NCI-H1436 treated with DMSO at 0.1 percent for 48 hours (cell line): ENCODE measurements around the gene RGS19.

Experiments used
- DNase-seq: peaks from one replicate; lab custom pipeline; 2025; lab: John Stamatoyannopoulos, UW

Gene RGS19

DNA sequence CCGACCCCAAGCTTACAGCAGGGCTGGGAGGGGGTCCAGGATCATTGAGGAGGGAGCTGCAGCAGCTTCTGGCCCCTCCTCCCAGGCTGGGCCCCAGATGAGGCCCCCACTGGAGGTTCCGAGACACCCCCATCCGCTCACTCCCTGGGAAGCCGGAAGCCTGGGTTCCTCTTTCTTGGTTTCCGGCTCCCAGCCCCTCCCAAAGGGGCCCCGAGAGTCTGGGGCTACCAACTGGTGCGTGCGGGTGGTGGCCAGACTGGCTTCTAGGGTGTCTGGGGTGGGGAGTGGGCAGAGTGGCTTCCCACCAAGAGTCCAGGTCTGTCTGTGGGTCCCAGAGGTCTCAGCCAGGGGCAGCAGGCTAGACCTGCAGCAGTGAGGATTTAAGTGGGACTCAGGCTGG, 2.2 kb downstream of the RGS19 start:
- no peak for DNase-seq

DNA sequence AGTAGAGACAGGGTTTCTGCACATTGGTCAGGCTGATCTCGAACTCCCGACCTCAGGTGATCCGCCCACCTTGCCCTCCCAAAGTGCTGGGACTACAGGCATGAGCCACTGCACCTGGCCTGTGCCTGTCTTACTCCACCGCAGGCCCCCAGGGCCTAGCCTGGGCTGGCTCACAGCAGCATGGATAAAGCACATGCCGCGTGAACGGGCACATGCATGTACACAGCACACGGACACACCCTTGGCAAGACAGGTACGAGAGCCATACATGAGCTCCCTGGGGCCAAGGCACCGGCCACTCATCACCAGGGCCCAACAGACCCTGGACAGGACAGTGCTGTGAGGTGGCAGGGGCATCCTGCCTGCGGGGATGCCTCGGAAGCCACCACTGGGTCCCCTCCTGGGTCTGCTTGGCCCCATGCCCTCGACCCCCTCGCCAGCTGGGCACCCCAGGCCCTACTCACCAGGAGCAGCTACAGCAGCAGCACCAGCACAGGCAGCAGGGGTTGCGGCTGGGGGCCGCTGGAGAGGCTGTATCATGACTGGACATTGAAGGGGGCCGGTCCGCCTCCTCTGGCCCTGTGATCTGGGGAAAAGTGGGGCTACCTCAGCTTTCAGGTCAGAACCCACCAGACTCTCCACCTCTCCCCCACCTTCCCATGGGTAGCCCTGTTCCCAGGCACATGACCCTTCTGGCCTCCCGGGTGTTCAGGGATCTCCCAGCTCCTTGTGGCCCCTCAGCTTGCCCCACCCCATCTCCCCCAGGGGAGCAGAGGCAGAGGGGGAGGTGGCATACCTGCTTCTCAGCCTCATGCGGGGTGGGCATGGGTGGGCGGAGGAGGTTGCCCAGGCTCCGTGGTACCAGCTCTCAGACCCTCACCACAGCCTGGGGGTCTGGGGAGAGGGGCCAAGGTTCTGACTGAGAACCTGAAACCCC, 3.0 kb downstream of the RGS19 start:
- no peak for DNase-seq

DNA sequence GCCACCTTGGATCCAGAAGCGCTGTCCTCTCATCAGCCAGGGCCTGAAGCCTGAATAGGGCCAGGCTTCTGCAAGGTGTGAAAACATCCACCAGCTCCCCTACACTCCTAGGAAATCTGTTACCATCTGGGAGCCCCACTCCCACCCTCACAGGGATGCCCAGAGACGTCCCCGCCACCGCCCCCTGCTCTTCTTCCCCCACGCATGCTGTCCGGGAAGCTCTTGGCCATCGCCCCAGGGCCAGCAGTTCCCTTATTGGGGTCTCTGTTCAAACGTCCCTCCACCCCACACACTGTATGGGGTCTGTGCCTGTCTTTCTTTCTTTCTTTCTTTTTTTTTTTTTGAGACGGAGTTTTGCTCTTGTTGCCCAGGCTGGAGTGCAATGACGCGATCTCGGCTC, 3.8 kb downstream of the RGS19 start:
- no peak for DNase-seq

DNA sequence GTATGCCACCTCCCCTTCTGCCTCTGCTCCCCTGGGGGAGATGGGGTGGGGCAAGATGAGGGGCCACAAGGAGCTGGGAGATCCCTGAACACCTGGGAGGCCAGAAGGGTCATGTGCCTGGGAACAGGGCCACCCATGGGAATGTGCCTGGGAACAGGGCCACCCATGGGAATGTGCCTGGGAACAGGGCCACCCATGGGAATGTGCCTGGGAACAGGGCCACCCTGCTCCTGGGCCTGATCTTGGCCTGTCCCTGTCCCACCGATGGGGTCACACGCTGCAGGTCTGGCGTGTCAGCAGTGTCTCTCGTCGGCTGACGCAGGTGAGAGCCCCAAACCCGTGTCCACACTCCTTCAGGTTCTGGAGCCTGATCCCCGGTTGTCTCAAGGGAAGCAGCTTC, 4.4 kb downstream of the RGS19 start:
- DNase-seq: no peak

DNA sequence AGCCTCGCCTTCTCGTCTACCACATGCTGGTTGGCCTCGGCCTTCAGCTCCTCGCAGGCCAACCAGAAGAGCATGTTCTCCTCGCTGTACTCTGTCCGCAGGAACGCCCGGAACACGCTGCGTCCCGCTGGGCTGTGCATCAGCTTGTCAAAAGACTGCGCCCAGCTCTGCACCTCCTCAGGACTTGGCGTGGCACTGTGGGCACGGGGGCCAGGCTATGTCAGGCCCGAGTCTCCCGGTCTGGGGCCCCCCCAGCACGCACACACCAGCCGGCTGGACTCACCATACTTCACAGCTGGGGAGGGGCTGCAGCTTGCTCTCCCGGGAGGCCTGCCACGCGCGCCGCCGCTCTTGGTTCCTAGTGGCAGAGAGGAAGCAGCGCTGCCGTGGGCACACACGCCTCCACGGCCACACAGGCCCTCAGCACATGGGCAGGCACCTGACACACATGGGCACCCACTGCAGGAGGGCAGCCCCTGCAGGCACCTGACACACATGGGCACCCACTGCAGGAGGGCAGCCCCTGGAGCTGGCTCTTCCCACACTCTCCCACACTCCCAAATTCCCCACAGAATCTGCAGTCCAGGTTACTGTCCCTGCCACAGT, 5.0 kb downstream of the RGS19 start:
- no peak for DNase-seq

DNA sequence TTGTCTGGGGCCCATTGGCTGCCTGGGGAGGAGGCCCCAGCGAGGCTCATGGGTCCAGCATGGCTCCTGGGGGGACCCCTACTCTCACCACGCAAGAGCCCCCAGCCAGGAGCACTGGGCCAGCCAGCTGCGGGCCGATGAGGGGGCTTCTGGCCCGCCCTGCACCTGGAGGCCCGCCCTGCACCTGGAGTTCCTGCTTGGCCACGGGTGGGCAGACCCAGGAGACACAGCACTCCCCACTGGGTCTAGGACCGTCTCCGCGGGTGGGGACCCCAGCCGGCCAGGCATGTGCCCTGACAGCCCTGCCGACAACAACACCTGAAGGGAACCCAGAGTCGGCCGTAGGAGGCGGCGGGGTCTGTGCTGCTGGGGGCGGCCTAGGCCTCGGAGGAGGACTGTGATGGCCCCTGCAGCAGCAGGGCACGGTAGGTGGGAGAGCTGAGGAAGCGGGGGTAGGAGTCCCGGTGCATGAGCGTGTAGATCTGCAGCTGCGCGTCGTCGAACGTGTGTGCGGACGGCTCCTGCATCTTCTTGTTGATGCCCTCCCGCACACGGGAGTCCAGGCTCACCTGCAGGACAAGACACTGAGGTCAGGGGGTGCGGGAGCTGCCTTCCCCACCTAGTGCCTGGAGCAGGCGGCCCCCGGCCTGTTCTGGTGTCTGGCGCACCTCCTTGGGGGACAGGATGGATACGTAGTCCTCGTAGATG, 5.7 kb downstream of the RGS19 start:
- no peak for DNase-seq

DNA sequence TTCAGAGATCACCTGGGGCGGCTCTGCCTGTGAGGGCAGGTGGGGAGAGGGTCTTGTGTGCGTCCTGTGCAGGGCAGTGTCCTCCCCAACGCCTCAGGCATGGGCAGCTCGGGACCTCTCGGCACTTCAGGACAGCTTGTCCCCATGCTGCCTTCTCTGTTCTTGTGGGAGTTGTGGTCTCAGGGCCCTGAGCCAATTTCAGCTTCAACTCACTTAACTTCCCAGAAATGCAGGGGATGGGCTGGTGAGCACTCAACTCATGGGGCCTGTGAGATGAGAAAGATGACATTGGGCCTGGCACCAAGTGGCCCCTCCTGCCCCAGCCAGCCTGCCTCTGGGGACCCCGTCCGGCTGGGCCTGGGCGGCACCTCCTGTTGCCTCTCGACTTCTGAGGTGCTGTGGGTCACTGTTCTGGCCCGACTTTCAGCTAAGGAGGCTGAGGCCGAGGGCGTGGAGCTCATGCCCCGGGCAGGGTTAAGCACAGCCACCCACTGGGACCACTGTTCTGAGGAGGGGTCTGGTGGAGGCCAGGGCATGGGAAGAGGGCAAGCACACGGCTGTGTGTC, 6.7 kb downstream of the RGS19 start:
- DNase-seq: no peak

DNA sequence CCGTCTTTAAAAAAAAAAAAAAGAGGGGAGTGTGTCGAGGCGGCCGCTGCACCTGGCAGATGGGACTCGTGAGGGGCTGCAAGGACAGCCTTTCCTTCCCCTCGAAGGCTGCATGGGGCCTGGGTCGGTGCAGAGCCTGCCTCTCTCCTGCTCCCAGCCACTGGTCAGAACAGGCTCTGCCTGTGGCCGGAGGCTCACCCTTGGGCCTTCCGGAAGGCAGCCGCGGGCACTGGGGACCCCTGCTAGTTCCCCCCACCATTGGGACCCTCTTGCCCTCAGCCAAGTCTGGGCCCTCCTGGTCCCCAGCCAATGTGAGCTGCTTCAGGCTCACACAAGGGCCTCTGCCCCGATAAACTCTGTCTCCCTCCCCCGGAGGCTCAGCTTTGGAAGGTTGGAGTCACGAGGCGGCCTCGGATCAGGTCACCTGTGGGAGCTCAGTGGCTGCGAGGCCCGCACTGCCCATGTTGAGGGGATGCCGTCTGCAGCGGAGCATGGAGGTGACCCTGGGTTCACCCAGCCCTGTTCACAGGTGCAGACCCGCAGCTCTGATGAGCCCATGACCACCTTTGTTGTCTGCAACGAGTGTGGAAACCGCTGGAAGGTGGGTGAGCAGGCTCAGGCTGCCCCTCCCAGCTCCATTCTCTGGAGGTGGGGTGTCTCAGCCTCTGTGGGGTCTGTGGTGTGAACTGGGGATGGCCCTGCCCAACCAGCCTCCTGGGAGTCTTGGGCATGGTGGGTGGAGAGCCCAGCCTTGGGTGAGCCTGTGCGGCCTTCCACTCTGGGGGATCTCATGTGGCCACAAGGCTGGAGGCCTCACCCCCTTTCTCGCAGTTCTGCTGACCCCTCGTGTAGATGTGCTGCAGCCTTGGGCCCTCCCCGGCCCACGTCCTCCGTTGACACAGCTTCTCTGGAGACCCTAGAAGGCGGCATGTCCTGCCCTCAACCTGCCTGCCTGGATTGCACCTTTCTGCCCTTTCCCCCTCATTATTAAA, 7.7 kb downstream of the RGS19 start:
- DNase-seq: no peak

DNA sequence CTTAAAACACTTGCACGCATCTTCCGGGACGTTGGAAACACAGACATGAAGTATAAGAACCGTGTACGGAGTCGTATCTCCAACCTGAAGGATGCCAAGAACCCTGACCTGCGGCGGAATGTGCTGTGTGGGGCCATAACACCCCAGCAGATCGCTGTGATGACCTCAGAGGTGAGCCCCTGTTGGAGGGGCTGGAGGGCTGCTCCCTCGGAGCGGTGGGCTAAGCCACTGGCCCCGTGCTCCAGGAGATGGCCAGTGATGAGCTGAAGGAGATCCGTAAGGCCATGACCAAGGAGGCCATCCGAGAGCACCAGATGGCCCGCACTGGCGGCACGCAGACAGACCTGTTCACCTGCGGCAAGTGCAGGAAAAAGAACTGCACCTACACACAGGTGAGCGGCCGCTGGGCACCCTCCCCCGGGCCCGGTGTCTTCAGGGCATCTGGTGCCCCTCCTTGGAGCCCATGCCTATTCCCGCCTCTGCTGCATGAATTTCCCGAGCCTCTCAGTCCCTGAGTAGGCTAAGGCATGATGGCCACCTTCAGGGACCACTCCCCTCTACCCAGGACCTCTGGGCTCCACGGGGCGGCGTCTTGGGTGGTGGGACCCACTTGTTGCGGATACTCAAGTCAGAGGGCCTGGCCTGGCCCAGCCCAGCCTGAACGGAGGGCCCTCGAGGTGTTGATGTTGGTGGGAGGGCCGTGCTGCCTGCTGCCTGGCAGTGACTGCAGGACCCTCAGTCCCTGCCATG, 8.9 kb downstream of the RGS19 start:
- DNase-seq: no peak

DNA sequence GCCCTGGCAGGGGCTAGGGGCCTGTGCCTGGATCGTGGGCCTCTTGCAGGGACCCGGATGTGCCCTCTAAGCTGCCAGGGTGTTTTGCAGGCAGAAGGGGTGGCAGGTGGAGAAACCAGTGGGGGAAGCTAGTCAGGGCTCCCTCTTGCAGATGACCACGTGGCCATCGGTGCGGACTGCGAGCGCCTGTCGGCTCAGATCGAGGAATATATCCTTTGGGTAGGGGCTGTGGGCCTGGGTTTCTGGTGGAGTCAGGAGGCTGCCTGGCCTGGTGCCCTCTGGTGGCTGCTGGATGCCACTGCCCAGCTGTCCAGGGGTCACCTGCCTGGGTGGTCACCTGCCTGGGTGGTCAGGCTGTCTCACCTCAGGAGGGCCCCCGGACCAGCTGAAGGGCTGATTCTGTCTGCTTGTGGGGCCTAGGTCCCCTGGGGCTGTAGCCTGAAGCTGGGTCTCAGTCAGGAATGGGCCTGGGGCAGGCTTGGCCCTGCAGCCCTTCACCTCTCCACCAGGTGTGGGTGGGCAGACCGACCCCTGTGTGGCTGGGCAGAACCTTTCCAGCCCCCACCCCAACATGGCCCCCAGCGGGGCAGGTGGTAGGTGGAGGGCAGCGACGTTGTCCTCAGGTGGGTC, 9.6 kb downstream of the RGS19 start:
- no peak for DNase-seq

DNA sequence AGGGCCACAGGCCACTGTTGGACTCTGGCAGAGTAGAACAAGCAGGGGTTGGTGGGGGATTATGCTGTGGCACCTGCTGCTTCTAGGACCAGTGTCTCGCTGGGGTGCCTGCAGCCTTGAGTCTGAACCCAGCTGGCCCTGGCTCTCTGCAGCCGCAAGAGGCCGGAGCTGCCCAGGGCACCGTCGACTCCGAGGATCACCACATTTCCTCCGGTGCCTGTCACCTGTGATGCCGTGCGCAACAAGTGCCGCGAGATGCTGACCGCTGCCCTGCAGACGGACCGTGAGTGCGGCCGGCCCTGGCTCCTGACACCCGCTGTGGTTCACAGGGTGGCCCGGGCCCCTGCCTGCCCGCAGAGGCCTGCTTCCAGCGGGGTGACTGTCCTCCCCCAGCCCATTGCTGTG, 10.1 kb downstream of the RGS19 start:
- DNase-seq: no peak

DNA sequence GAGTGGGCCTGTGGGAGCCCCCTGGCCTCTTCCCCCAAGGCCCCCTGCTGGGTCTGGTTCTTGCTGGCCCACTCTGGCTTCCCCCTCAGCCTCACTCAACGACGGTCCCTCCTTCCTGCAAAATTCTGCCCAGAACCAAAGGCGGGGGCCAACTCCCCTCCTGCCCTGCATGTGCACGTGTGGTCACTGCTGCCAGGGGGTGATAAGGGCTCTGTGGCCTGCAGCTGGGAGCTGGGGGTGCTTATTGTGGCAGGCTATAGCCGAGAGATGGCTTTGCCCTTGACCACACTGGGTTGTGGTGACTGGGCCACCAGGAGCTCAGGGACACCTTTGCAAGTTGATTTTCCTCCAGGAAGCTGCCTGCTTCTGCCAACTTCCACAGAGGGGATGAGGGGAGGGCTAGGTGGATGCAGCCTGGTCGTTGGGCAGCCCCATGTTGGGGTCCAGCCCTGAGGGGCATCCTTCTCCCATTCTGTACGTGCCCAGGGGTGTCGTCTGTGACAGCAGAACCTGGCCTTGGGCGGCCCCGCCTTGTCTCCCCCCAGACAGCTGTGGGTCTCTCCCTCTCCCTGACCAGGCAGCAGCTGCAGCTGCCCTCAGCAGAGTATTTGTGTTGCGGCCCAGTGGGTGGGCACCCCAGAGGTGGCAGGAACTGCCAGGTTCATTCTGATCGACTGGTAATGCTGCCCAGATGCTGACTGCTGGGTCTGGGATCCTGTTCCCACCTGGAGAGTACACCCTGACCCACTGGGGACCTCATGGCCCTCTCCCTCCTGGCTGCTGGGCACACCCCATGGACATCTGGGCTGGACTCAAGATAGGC, 10.7 kb downstream of the RGS19 start:
- no peak for DNase-seq

DNA sequence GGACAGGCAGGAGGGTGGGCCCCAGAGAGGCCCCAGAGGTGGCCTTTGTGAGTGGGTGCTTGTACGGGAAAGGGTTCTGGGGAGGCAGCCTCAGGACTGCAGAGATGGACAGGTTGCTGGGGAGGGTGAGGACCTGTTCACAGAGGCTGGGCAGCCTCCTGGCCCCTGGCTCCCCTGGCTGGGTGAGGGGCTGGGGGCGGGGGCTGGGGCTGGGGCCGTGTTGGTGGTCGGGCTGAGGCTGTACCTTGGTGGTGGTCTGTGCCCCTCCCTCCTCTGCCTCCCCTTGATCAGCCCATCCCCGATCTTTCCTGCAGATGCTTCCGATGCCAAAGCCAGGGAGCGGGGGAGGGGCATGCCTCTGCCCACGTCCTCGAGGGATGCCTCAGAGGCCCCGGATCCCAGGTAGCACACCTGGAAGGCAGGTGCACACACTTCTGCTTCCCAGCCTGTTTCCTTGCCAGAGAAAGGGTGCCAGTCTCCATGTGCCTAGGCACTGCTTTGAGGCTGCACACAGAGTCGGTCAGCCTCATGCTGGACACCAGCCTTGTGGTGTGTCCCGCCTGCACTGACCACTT, 11.5 kb downstream of the RGS19 start:
- DNase-seq: no peak

DNA sequence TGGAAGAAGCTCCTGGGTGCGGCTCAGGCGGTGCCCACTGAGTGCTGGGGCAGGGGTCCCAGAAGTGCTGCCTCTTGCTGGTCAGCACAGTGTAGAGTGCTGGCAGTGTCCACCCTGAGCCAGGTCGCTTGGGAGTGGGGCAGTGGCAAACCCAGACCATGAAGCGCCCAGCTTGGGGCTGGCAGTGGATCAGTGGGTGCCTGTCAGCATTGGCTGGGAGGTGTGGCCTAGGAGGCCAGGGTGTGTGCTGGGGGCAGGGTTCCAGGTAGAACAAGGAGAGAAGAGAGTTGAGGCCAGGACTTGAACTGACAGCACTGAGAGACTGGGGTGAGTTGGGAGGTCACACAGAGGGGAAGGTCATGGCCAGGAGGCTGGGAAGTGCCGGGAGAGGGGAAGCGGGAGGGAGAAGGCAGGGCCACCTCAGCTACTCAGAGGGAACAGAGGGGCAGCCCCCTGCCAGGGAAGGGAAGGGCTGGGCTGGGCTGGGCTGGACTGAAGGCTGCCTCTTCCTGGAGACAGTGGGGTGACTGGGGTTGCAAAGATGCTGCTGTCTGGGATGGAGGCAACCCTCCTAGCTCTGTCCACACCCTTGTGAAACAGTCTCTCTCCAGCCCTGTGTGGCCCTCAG, 12.2 kb downstream of the RGS19 start:
- DNase-seq: no peak

DNA sequence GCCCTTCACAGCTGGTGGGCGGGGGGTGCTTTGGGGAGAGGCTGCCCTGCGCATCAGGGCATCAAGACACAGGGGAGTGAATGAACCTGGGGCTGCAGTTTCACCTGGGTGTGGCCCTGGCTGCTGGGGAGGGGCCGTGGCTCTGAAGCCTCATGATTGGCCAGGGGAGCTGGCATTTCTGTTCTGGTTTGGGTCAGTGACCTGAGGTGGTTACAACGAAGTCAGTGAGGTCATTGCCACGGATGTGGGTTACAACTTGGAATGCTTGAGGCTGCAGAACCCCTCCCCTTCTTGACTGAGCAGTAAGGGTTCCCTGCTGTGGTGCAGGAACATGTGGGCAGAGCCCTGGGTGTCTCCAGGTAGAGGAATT, 13.4 kb downstream of the RGS19 start:
- no peak for DNase-seq

DNA sequence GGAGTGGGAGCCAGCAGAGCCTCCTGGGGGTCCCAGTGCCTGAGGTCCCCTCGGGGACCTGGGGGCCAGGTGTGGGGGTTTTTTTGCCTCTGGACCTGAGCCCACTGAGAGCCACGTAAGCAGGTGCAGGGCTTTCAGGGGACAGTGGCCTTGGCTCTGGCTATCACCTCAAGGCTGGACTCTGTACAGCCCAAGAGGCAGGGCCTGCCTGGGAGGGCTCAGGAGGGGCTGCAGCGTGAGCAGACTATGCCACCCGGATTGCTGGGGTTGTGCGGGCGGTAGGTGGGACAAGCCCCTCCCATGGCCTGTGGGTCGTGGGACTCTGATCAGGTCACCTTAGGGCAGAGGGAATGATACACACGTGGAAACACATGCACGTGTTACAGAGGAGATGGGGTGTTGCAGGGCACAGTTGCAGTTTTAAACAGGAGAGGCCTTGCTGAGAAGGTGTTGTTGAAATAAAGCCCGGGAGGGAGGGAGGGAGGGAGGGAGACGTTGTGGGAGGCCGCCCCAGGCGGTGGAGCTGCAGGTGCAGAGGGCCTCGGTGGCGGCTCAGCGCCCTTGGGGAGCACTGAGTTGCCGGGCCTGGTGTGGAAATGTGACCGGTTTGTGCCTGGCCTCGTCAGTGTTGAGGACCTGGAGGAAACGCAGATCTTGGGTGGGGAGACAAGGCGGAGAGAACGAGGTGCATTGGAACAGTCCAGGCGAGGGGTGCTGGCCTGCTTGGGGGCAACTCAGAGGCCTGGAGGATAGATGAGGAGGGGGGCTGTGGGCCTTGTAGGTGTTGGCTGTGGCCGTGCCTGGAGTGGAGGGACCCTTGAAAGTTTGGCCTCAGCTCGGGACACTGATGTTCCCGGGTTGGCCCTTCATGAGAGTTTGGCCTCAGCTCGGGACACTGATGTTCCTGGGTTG, 14.0 kb downstream of the RGS19 start:
- DNase-seq: no peak

DNA sequence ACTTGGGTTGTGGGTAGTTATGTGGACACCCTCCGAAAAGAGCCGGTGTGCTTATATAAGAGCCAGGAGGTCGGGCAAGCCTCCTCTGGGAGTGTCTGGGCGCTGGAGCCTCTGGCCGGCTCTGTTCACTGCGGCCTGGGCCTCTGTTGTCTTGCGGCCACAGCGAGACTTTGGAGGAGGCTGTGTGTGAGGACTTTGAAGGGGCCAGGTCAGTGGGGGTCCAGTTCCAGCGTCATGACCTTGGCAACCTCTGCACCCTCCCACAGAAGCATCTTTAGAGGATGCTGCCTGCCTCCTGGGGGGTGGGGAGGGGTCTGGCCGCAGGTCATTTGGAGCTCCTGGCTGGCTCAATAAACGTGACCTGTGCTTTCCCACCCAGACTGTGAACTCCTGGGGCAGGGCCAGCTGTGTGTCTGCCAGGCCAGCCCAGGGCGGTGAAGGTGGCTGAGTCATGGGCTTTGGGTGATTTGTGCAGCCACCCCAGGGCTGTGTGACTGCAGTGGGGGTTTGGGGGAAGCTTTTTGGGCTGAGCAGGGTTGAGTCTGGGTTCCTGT, 15.1 kb downstream of the RGS19 start:
- no peak for DNase-seq
